Panc1 (cell line): Measurements from ENCODE around the gene CALD1. TPM values are rescaled to one million over a fixed set of nuclear protein-coding genes. Genes with fewer than 3 reads are reported as not detected.

ENCODE experiments used
- ATAC-seq: fragments of 200-7000 bp; cut with Tn5 transposase; 2 replicates; pipeline ENCODE4 v1.9.1; 2020; ENCODE audit warnings: mild to moderate bottlenecking, moderate library complexity
- BruUV-seq: library from RNA; stranded (reverse); fragments of 400-500 nt; replicated peaks from 2 replicates; lab custom pipeline; 2021; lab: Mats Ljungman, UMichigan
- CTCF ChIA-PET: fragments of 300-600 bp; sonication (Branson Sonifier 250); formaldehyde crosslinking; loops from one replicate; lab custom pipeline; 2022; ENCODE audit warnings: antibody characterized with exemption; lab: Charles Lee
- POLR2A ChIA-PET: fragments of 300-600 bp; sonication (Branson Sonifier 250); formaldehyde crosslinking; loops from one replicate; lab custom pipeline; 2022; ENCODE audit warnings: antibody characterized with exemption; lab: Charles Lee
- DNase-seq: peaks from one replicate; pipeline ENCODE4 v3.0.0-alpha.2; 2010; ENCODE audit warnings: low read depth, low spot score
- H3K27ac ChIP-seq: 2 replicates; pipeline ENCODE4 v1.5.1; 2011; ENCODE audit warnings: mild to moderate bottlenecking, low read length, inconsistent platforms
- H3K27me3 ChIP-seq: fragments of 200-500 bp; sonication (Bioruptor generic); 2 replicates; pipeline ENCODE4 v1.6.0; 2014; ENCODE audit warnings: low read length, inconsistent platforms; ENCODE audit not compliant: control insufficient read depth, insufficient read depth
- H3K36me3 ChIP-seq: fragments of 200-500 bp; sonication (Bioruptor generic); 2 replicates; pipeline ENCODE4 v1.5.1; 2014; ENCODE audit warnings: inconsistent platforms, mild to moderate bottlenecking, low read length, moderate library complexity; ENCODE audit not compliant: control insufficient read depth, insufficient read depth
- H3K4me1 ChIP-seq: 2 replicates; pipeline ENCODE4 v1.5.1; 2011; ENCODE audit warnings: inconsistent platforms, mild to moderate bottlenecking, low read length, moderate library complexity; ENCODE audit not compliant: control insufficient read depth, insufficient read depth
- H3K4me3 ChIP-seq, 2 experiments: 2 replicates each; pipeline ENCODE4 v1.5.1; 2011 to 2012; ENCODE audit warnings: low read depth in 2 of 2, low read length in 2 of 2, mild to moderate bottlenecking in 2 of 2, inconsistent platforms in 1 of 2, moderate library complexity in 1 of 2
- H3K9me3 ChIP-seq: fragments of 200-500 bp; sonication (Bioruptor generic); 2 replicates; pipeline ENCODE4 v1.5.1; 2014; ENCODE audit warnings: low read depth, mild to moderate bottlenecking, inconsistent platforms, low read length, moderate library complexity; ENCODE audit not compliant: control insufficient read depth, insufficient read depth
- POLR2AphosphoS5 ChIP-seq: IDR thresholded peaks from 2 replicates; pipeline ENCODE4 v1.6.1; 2012; ENCODE audit warnings: mild to moderate bottlenecking, low read depth, low read length, moderate library complexity
- REST ChIP-seq, 2 experiments: IDR thresholded peaks; 2 replicates each; pipeline ENCODE4 v1.6.1; 2011 to 2012; ENCODE audit warnings: low read depth in 2 of 2, control low read depth in 1 of 2, low read length in 1 of 2, mild to moderate bottlenecking in 1 of 2, moderate library complexity in 1 of 2; ENCODE audit not compliant: insufficient read depth in 1 of 2
- SIN3A ChIP-seq: IDR thresholded peaks from 2 replicates; pipeline ENCODE4 v1.6.1; 2012; ENCODE audit warnings: low read depth, mild to moderate bottlenecking, low read length, moderate library complexity, borderline replicate concordance; ENCODE audit not compliant: insufficient read depth
- TCF7L2 ChIP-seq: IDR thresholded peaks from 2 replicates; pipeline ENCODE4 v1.6.1; 2011; ENCODE audit warnings: mild to moderate bottlenecking, low read depth, low read length, inconsistent platforms
- in situ Hi-C: cut with HindIII; loops from 2 replicates; pipeline ENCODE4 v1.10.0; 2016; ENCODE audit warnings: low sequenced_read_pairs, low pct_unique_long_range_greater_than_20kb
- intact Hi-C: fragments of 100-400 bp; cut with micrococcal nuclease; formaldehyde crosslinking; loops from one replicate; pipeline ENCODE4 v1.10.0; 2022; ENCODE audit not compliant: unreplicated experiment
- total RNA-seq: library from RNA; stranded (reverse); gene quantifications from one replicate; pipeline ENCODE4 v1.2.1, GENCODE V29; 2021; ENCODE audit not compliant: unreplicated experiment
- TF ChIP-seq, protein P1 (sequence below): fragments of 450-650 bp; IDR thresholded peaks from 2 replicates; pipeline ENCODE4 v1.5.1; 2017; ENCODE audit warnings: mild to moderate bottlenecking

The CALD1 gene
- total RNA-seq, 1 experiment from 2014 or later: 9.2 TPM

GRCh38 chr7:134948736-134949135 is 169.3 kb downstream of the CALD1 start:
- BruUV-seq: no TSS peak
- H3K4me3 ChIP-seq: no peak overlapping the region
- ATAC-seq (no peak), DNase-seq (no peak)
- no peaks in the 10 kb centered on the region for H3K36me3 ChIP-seq
- H3K27me3 ChIP-seq: no peaks in the 10 kb centered on the region
- CTCF ChIA-PET: no interaction called here
- in situ Hi-C loops (no loop called here), intact Hi-C loops (no loop called here)
- H3K27ac ChIP-seq: no peak overlapping the region
- no peaks in the 10 kb centered on the region for H3K9me3 ChIP-seq
- TF ChIP-seq, protein P1, sequence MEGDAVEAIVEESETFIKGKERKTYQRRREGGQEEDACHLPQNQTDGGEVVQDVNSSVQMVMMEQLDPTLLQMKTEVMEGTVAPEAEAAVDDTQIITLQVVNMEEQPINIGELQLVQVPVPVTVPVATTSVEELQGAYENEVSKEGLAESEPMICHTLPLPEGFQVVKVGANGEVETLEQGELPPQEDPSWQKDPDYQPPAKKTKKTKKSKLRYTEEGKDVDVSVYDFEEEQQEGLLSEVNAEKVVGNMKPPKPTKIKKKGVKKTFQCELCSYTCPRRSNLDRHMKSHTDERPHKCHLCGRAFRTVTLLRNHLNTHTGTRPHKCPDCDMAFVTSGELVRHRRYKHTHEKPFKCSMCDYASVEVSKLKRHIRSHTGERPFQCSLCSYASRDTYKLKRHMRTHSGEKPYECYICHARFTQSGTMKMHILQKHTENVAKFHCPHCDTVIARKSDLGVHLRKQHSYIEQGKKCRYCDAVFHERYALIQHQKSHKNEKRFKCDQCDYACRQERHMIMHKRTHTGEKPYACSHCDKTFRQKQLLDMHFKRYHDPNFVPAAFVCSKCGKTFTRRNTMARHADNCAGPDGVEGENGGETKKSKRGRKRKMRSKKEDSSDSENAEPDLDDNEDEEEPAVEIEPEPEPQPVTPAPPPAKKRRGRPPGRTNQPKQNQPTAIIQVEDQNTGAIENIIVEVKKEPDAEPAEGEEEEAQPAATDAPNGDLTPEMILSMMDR: no peak
- POLR2A ChIA-PET: no interaction called here
- no peaks in the 10 kb centered on the region for H3K4me1 ChIP-seq

- Histone ChIP-seq H3K27me3 (no peaks in the 10 kb centered on the region), H3K4me3 (no peak overlapping the region), H3K36me3 (no peaks in the 10 kb centered on the region), H3K9me3 (no peaks in the 10 kb centered on the region), H3K4me1 (no peaks in the 10 kb centered on the region), H3K27ac (no peak overlapping the region)
- intact Hi-C loops: no loop called here
- in situ Hi-C loops: no loop called here
- ATAC-seq (no peak), DNase-seq (no peak)
- BruUV-seq: no TSS peak
- ChIA-PET POLR2A (no interaction called here), CTCF (no interaction called here)
- no peak for TF ChIP-seq TCF7L2
- TF ChIP-seq, protein P1: no peak
- no peak for TF ChIP-seq REST (IDR thresholded peaks at IDR 0.05; ENCODE audit: insufficient read depth in 1 of 2, low read depth in 2 of 2, low read length in 1 of 2)
- no peak for TF ChIP-seq POLR2AphosphoS5
- TF ChIP-seq SIN3A: no peak
These were observed 169.7 kb downstream of the CALD1 start for GRCh38 chr7:134949171-134949570.
